ENCODE measurements around the gene IDE. TPM values are rescaled to one million over a fixed set of nuclear protein-coding genes. Genes with fewer than 3 reads are reported as not detected.
"Not testable (repeated sequence)": the region's sequence is repeated elsewhere in the genome, so short reads cannot be mapped to it uniquely, and the experiment has no call there.

Gene IDE
- total RNA-seq, 4 donors from 2014 or later: 22.1 to 32.9 (median 24.4) TPM

DNA sequence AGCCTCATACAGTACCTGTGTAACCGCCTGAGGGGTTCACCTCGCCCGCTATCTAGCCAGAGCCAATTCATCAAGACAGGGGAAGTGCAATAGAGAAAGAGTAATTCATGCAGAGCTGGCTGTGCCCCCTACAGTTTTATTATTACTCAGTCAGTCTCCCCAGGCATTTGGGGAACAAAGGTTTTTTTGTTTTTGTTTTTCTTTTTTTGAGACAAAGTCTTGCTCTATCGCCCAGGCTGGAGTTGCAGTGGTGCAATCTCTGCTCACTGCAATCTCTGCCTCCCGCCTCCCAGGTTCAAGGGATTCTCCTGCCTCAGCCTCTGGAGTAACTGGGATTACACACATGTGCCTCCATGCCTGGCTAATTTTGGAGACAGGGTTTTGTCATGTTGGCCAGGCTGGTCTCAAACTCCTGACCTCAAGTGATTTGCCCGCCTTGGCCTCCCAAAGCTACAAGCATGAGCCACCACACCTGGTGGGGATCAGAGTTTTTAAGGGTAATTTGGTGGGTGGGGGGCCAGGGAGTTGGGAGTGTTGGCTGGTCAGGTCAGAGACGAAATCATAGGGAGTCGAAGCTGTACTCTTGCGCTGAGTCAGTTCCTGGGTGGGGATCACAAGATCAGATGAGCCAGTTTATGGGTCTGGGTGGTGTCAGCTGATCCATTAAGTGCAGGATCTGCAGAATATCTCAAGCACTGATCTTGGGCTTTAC is 166.4 kb downstream of the IDE start:
- TF ChIP-seq CTCF (IDR thresholded peaks at IDR 0.05) (no peak), EP300 (IDR thresholded peaks at IDR 0.05; ENCODE audit: low read depth) (no peak), POLR2AphosphoS5 (IDR thresholded peaks at IDR 0.05) (no peak), POLR2A (IDR thresholded peaks at IDR 0.05) (no peak)
- Histone ChIP-seq H3K27me3 (no peaks in the 10 kb centered on the region), H3K4me3 (no peak overlapping the region), H3K9me3 (no peaks in the 10 kb centered on the region), H3K27ac (no peak overlapping the region), H3K36me3 (no peaks in the 10 kb centered on the region), H3K4me1 (no peaks in the 10 kb centered on the region)
- intact Hi-C loops (cut with DNase I; ENCODE audit: low total_unique reads) (no loop called here), in situ Hi-C loops (cut with MboI; ENCODE audit: low pct_ligation_motif_present in 1 of 4, low pct_unique_long_range_greater_than_20kb in 1 of 4, low sequenced_read_pairs in 3 of 4) (no loop called here)
- WGBS, 2 donors (ENCODE audit: low coverage in 1 of 2): 39 to 76% methylated on average over 3 to 9 of the region's 9 CpGs
- DNase-seq: no peak

DNA sequence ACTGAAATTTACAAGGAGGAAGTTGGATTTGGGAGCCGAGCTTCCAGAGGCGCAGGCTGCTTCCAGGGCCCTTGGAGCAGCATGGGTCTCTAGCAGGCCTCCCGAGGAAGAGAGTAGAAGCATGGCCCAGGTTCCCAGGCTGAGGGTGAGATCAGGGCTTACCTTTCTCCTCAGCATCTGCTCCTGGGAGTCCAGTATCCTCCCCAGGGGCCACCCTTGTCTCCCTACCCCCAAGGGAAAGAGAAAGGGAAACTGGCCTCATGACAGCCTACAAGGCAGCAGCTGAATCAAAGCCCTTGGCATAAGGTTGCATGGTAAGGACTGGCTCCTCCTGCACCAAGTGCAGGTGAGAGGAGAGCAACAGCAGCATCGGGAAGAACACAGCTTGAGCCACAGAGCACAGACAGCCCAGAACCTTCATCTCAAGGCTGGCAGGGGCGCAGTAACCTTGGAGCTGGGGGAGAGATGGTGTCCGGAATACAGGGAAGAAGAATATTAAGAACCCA is 168.4 kb downstream of the IDE start:
- TF ChIP-seq POLR2A (IDR thresholded peaks at IDR 0.05) (no peak), POLR2AphosphoS5 (IDR thresholded peaks at IDR 0.05) (no peak), EP300 (IDR thresholded peaks at IDR 0.05; ENCODE audit: low read depth) (no peak), CTCF (IDR thresholded peaks at IDR 0.05) (no peak)
- Histone ChIP-seq H3K9me3 (no peaks in the 10 kb centered on the region), H3K36me3 (no peaks in the 10 kb centered on the region), H3K27me3 (no peaks in the 10 kb centered on the region), H3K27ac (no peak overlapping the region), H3K4me1 (no peaks in the 10 kb centered on the region), H3K4me3 (no peak overlapping the region)
- no peak for DNase-seq
- intact Hi-C loops (cut with DNase I; ENCODE audit: low total_unique reads) (no loop called here), in situ Hi-C loops (cut with MboI; ENCODE audit: low pct_ligation_motif_present in 1 of 4, low pct_unique_long_range_greater_than_20kb in 1 of 4, low sequenced_read_pairs in 3 of 4) (no loop called here)
- whole genome bisulfite sequencing, 2 donors (ENCODE audit: low coverage in 1 of 2): 72 to 77% methylated on average over 2 to 6 of the region's 6 CpGs

DNA sequence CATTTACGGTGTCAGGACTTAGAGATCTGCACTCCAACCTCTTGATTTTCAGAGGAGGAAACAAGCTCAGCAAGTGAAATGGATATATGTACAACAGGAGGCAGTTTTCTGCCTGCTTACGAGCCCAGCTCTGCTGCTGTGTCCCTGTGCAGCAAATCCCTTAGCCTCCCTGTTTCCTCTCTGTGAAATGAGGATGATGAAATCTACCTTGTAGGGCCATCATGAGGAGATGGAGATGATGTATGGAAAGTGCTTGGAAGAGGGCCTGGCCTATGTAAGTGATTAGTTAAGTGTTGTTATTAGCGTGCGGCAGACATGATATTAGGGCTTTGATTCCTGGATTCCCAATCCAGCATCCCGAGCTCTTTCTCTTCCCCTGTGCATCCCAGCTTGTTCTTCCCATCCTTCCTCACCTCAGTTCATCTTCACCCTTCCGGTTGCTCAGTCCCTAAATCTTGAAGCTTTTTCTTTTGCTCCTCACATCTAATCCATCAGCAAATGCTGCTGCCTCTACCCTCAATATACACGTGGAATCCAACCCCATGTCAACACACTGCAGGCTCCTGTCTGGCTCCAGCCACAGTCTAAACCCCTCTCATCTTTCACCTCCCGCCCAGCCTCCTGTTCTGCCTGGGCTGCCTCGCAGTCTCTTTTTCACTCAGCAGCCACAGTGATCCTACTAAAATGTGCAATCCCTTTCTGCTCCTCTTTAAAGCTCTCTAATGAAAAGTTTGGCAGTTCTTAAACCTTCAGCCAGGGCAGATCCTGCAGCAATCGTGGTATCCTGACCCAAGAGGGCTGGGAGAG is 169.1 kb downstream of the IDE start:
- Histone ChIP-seq H3K4me3 (no peak overlapping the region), H3K4me1 (no peaks in the 10 kb centered on the region), H3K27ac (no peak overlapping the region), H3K36me3 (no peaks in the 10 kb centered on the region), H3K27me3 (no peaks in the 10 kb centered on the region), H3K9me3 (no peaks in the 10 kb centered on the region)
- no peak for DNase-seq
- TF ChIP-seq CTCF (IDR thresholded peaks at IDR 0.05) (no peak), POLR2A (IDR thresholded peaks at IDR 0.05) (no peak), EP300 (IDR thresholded peaks at IDR 0.05; ENCODE audit: low read depth) (no peak), POLR2AphosphoS5 (IDR thresholded peaks at IDR 0.05) (no peak)
- intact Hi-C loops (cut with DNase I; ENCODE audit: low total_unique reads): no loop called here
- in situ Hi-C loops (cut with MboI; ENCODE audit: low pct_ligation_motif_present in 1 of 4, low pct_unique_long_range_greater_than_20kb in 1 of 4, low sequenced_read_pairs in 3 of 4): no loop called here
- WGBS, 2 donors (ENCODE audit: low coverage in 1 of 2): 69 to 71% methylated on average over 10 of the region's 10 CpGs

GRCh38 chr10:92402234-92402633 is 171.7 kb downstream of the IDE start:
- H3K9me3 ChIP-seq; intact Hi-C loops (cut with DNase I; ENCODE audit: low total_unique reads); H3K27me3 ChIP-seq; in situ Hi-C loops (cut with MboI; ENCODE audit: low pct_ligation_motif_present in 1 of 4, low pct_unique_long_range_greater_than_20kb in 1 of 4, low sequenced_read_pairs in 3 of 4); DNase-seq; H3K27ac ChIP-seq; H3K4me1 ChIP-seq; H3K36me3 ChIP-seq; H3K4me3 ChIP-seq: not testable (repeated sequence)
- WGBS, 2 donors (ENCODE audit: low coverage in 1 of 2): 89% methylated on average over 5 of the region's 5 CpGs; no CpG with 5 or more reads in 1 of the 2 donors

Other genes with a start within 250 kb of the IDE start
- 1 to 10 TPM in 2 of 4 donors, under 1 TPM in 2; 0.37 to 2.4 (median 1.3) TPM for gene KIF11, start 19.0 kb upstream of the IDE start, total RNA-seq
- gene HHEX, start 115.9 kb upstream of the IDE start, total RNA-seq: 1 to 10 TPM in 3 of 4 donors, under 1 TPM in 1; 0.80 to 7.9 (median 4.8) TPM

All from transverse colon (tissue), 4 donors.